ENCODE results near the gene KRT84. TPM values are rescaled to one million over a fixed set of nuclear protein-coding genes. Genes with fewer than 3 reads are reported as not detected.

Gene KRT84
- total RNA-seq, 1 experiment from 2014 or later, result not detected

- Mint-ChIP-seq H3K4me3 (no peak overlapping the region), H3K9me3 (no peaks in the 10 kb centered on the region), H3K27me3 (ENCODE audit: low read depth) (no peaks in the 10 kb centered on the region; the same call in 1 of the 2 replicates), H3K4me1 (no peaks in the 10 kb centered on the region), H3K36me3 (no peaks in the 10 kb centered on the region), H3K27ac (no peak overlapping the region)
- TF ChIP-seq, protein P1, sequence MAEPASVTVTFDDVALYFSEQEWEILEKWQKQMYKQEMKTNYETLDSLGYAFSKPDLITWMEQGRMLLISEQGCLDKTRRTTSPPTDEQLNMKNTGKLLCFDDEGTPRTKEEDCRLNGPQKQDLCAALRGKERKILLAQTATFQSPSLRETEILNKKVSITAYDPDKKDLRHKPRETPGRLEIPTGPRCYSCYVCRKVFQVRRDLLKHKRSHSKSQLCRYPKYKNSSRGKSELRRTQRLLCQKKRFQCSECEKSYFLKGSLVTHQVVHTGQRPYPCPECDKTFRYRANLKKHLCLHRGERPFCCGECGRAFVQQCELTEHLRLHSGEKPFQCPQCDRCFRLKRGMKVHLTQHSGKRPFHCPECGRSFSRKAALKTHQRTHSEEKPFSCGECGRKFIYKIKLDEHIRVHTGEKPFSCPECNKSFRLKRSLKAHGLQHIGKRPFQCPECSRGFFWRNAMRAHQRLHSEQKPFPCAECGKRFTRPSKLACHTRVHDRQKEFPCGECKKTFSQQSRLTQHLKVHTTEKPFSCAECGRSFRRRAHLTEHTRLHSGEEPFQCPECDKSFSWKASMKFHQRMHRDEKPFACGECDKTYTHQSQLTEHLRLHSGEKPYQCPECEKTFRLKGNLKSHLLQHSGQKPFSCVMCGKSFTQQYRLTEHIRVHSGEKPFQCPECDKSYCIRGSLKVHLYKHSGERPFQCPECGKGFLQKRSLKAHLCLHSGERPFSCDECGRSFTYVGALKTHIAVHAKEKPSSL (CRISPR knock-in tag; conservative IDR thresholded peaks at IDR 0.05), result no peak
- TF ChIP-seq NFATC4 (CRISPR knock-in tag; IDR thresholded peaks at IDR 0.05) (no peak), PRRX2 (CRISPR knock-in tag; IDR thresholded peaks at IDR 0.05) (no peak), ZNF317 (CRISPR knock-in tag; IDR thresholded peaks at IDR 0.05; ENCODE audit: borderline replicate concordance, low read depth) (no peak), TCF7 (CRISPR knock-in tag; IDR thresholded peaks at IDR 0.05; ENCODE audit: low read depth) (no peak), RORB (CRISPR knock-in tag; IDR thresholded peaks at IDR 0.05) (no peak), TEAD4 (CRISPR knock-in tag; IDR thresholded peaks at IDR 0.05) (no peak)
- ATAC-seq (no peak), DNase-seq (ENCODE audit: low spot score) (no peak)
- POLR2A ChIA-PET, result no interaction called here
- CTCF ChIA-PET, result interaction anchor here (0.8 to 5.3 kb wide), 6 partner anchors 13 to 602 kb away, joined by 3 to 38 read pairs (median 4); no protein-coding TSS in a partner anchor
These were observed 7.4 kb downstream of the KRT84 start for GRCh38 chr12:52378091-52378490.

DNA sequence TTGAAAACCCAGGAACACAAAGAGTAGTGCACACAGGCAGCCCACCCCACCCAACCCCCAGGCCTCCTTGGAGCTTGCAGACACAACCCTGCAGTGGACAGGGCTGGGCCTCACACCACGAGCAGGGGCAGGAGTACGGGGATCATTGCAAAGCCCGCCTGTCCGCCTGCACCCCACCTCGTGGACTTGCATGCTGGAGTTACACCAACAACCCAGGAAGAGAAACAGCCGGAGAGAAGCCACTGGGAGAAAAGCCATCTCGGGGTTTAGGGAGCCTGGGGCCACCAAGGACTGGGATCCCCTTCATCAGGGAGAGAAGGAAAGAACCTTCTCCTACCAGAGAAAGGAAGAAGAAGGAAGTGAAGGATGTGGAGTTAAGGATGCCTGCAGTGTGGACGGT, 8.2 kb downstream of the KRT84 start:
- Mint-ChIP-seq H3K4me3 (no peak overlapping the region), H3K36me3 (no peaks in the 10 kb centered on the region), H3K9me3 (no peaks in the 10 kb centered on the region), H3K27me3 (ENCODE audit: low read depth) (no peaks in the 10 kb centered on the region; the same call in 1 of the 2 replicates), H3K4me1 (no peaks in the 10 kb centered on the region), H3K27ac (no peak overlapping the region)
- ATAC-seq, result no peak
- DNase-seq (ENCODE audit: low spot score), result no peak
- CTCF ChIA-PET, result interaction anchor here (1.0 to 5.3 kb wide), 3 partner anchors 18 to 493 kb away, joined by 3 to 38 read pairs (median 4); no protein-coding TSS in a partner anchor
- no peak for TF ChIP-seq TP53 (CRISPR knock-in tag; IDR thresholded peaks at IDR 0.05)
- TF ChIP-seq AR (CRISPR knock-in tag; IDR thresholded peaks at IDR 0.05), result no peak
- TF ChIP-seq IRF1 (CRISPR knock-in tag; IDR thresholded peaks at IDR 0.05), result no peak
- TF ChIP-seq, protein P2, sequence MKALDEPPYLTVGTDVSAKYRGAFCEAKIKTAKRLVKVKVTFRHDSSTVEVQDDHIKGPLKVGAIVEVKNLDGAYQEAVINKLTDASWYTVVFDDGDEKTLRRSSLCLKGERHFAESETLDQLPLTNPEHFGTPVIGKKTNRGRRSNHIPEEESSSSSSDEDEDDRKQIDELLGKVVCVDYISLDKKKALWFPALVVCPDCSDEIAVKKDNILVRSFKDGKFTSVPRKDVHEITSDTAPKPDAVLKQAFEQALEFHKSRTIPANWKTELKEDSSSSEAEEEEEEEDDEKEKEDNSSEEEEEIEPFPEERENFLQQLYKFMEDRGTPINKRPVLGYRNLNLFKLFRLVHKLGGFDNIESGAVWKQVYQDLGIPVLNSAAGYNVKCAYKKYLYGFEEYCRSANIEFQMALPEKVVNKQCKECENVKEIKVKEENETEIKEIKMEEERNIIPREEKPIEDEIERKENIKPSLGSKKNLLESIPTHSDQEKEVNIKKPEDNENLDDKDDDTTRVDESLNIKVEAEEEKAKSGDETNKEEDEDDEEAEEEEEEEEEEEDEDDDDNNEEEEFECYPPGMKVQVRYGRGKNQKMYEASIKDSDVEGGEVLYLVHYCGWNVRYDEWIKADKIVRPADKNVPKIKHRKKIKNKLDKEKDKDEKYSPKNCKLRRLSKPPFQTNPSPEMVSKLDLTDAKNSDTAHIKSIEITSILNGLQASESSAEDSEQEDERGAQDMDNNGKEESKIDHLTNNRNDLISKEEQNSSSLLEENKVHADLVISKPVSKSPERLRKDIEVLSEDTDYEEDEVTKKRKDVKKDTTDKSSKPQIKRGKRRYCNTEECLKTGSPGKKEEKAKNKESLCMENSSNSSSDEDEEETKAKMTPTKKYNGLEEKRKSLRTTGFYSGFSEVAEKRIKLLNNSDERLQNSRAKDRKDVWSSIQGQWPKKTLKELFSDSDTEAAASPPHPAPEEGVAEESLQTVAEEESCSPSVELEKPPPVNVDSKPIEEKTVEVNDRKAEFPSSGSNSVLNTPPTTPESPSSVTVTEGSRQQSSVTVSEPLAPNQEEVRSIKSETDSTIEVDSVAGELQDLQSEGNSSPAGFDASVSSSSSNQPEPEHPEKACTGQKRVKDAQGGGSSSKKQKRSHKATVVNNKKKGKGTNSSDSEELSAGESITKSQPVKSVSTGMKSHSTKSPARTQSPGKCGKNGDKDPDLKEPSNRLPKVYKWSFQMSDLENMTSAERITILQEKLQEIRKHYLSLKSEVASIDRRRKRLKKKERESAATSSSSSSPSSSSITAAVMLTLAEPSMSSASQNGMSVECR (CRISPR knock-in tag; IDR thresholded peaks at IDR 0.05; ENCODE audit: borderline replicate concordance), result no peak
- TF ChIP-seq OVOL2 (CRISPR knock-in tag; IDR thresholded peaks at IDR 0.05; ENCODE audit: borderline replicate concordance), result no peak
- no peak for TF ChIP-seq CBFB (CRISPR knock-in tag; IDR thresholded peaks at IDR 0.05; ENCODE audit: low read depth)
- POLR2A ChIA-PET, result no interaction called here

Data from WTC11 (cell line).